COLO668 (cell line): ENCODE data around the gene RIC8B.
A peak's percentile ranks its signal among the peaks of the same experiment; 100 is the strongest.

Experiments used
- DNase-seq: peaks from one replicate; lab custom pipeline; 2025; ENCODE audit not compliant: unreplicated experiment; lab: John Stamatoyannopoulos, UW

The RIC8B gene

GRCh38 chr12:106758349-106759110 lies 16.0 kb upstream of the RIC8B start:
- DNase-seq, result no peak

GRCh38 chr12:106759526-106760183 lies 14.8 kb upstream of the RIC8B start:
- DNase-seq, result no peak

GRCh38 chr12:106760184-106760531 lies 14.3 kb upstream of the RIC8B start:
- DNase-seq, result no peak

GRCh38 chr12:106764220-106764619 lies 10.3 kb upstream of the RIC8B start:
- no peak for DNase-seq

GRCh38 chr12:106764738-106765137 lies 9.7 kb upstream of the RIC8B start:
- no peak for DNase-seq

GRCh38 chr12:106766393-106766826 lies 8.1 kb upstream of the RIC8B start:
- DNase-seq, result no peak

GRCh38 chr12:106767206-106767605 lies 7.3 kb upstream of the RIC8B start:
- no peak for DNase-seq

GRCh38 chr12:106767954-106768822 lies 6.3 kb upstream of the RIC8B start:
- no peak for DNase-seq

GRCh38 chr12:106769078-106769477 lies 5.4 kb upstream of the RIC8B start:
- DNase-seq, result no peak

- no peak for DNase-seq
Measured at GRCh38 chr12:106769546-106769945, 4.9 kb upstream of the RIC8B start.

- DNase-seq, result no peak
Measured at GRCh38 chr12:106771425-106771824, 3.1 kb upstream of the RIC8B start.

- DNase-seq, result no peak
Measured at GRCh38 chr12:106773286-106774004, 1.0 kb upstream of the RIC8B start.

- no peak for DNase-seq
Measured at GRCh38 chr12:106774808-106775524, 484 bp downstream of the RIC8B start.

GRCh38 chr12:106776897-106777296 lies 2.4 kb downstream of the RIC8B start:
- DNase-seq, result no peak

GRCh38 chr12:106780010-106780631 lies 5.6 kb downstream of the RIC8B start:
- peak; percentile 53 for DNase-seq

- no peak for DNase-seq
Measured at GRCh38 chr12:106782619-106783018, 8.1 kb downstream of the RIC8B start.

- no peak for DNase-seq
Measured at GRCh38 chr12:106783515-106783914, 9.0 kb downstream of the RIC8B start.

- no peak for DNase-seq
Measured at GRCh38 chr12:106790020-106790419, 15.5 kb downstream of the RIC8B start.

GRCh38 chr12:106791531-106791930 lies 17.0 kb downstream of the RIC8B start:
- no peak for DNase-seq

- no peak for DNase-seq
Measured at GRCh38 chr12:106794369-106794768, 19.9 kb downstream of the RIC8B start.
